HEK293 (cell line): ENCODE data around the gene F2RL3.

Experiments
- CTCF ChIA-PET: fragments of 350-600 bp; formaldehyde crosslinking; extraction: SDS; loops from one replicate; lab custom pipeline; 2021; ENCODE audit warnings: antibody characterized with exemption; lab: Yijun Ruan, JAX
- POLR2A ChIA-PET: fragments of 300-600 bp; formaldehyde crosslinking; extraction: SDS; loops from one replicate; lab custom pipeline; 2020; ENCODE audit warnings: antibody characterized with exemption, inconsistent platforms; lab: Yijun Ruan, JAX
- H3K27ac ChIP-seq: fragments of 200-500 bp; sonication (Bioruptor generic); 2 replicates; pipeline ENCODE4 v1.5.1; 2014; ENCODE audit warnings: low read depth, low read length, control low read depth, inconsistent platforms; ENCODE audit errors: extremely low read depth
- H3K36me3 ChIP-seq, 2 experiments: fragments of 200-500 bp in 1 of 2; sonication (Bioruptor generic) in 1 of 2; 1 replicate in 1 of 2; 2 replicates in 1 of 2; pipeline ENCODE4 v1.5.1; 2014 to 2017; ENCODE audit warnings: inconsistent platforms in 2 of 2, low read length in 2 of 2; ENCODE audit not compliant: control insufficient read depth in 2 of 2, insufficient read depth in 1 of 2
- H3K4me1 ChIP-seq: fragments of 200-500 bp; sonication (Bioruptor generic); 2 replicates; pipeline ENCODE4 v1.5.1; 2014; ENCODE audit warnings: mild to moderate bottlenecking, low read length, inconsistent platforms; ENCODE audit not compliant: control insufficient read depth, insufficient read depth
- H3K4me3 ChIP-seq: 2 replicates; pipeline ENCODE4 v1.5.1; 2011; ENCODE audit warnings: low read depth, mild to moderate bottlenecking, control low read depth, low read length, moderate library complexity
- H3K9me3 ChIP-seq: fragments of 200-500 bp; sonication (Bioruptor generic); 2 replicates; pipeline ENCODE4 v1.5.1; 2014; ENCODE audit warnings: low read depth, low read length, inconsistent platforms; ENCODE audit not compliant: control insufficient read depth, insufficient read depth
- GFI1B ChIP-seq: fragments of 450-650 bp; formaldehyde crosslinking; IDR thresholded peaks from 2 replicates; pipeline ENCODE4 v1.5.1; 2016; ENCODE audit warnings: missing biosample characterization, missing genetic modification characterization
- MEIS1 ChIP-seq: sonication (generic); formaldehyde crosslinking; IDR thresholded peaks from 2 replicates; pipeline ENCODE4 v1.8.1; 2022; ENCODE audit warnings: missing genetic modification reagents, mild to moderate bottlenecking, borderline replicate concordance
- ZBTB17 ChIP-seq: fragments of 450-650 bp; formaldehyde crosslinking; IDR thresholded peaks from 2 replicates; pipeline ENCODE4 v1.5.1; 2016; ENCODE audit warnings: missing biosample characterization, missing genetic modification characterization
- ZBTB21 ChIP-seq: fragments of 450-650 bp; formaldehyde crosslinking; IDR thresholded peaks from 2 replicates; pipeline ENCODE4 v1.5.1; 2017; ENCODE audit warnings: missing biosample characterization, missing genetic modification characterization
- ZNF121 ChIP-seq: fragments of 450-650 bp; formaldehyde crosslinking; IDR thresholded peaks from 2 replicates; pipeline ENCODE4 v1.5.1; 2016; ENCODE audit warnings: missing biosample characterization, missing genetic modification characterization
- ZNF175 ChIP-seq: fragments of 450-650 bp; formaldehyde crosslinking; IDR thresholded peaks from 2 replicates; pipeline ENCODE4 v1.5.1; 2016; ENCODE audit warnings: missing biosample characterization, missing genetic modification characterization
- ZNF19 ChIP-seq: fragments of 450-650 bp; formaldehyde crosslinking; IDR thresholded peaks from 2 replicates; pipeline ENCODE4; 2016; ENCODE audit warnings: missing biosample characterization, missing genetic modification characterization, low read depth
- ZNF23 ChIP-seq: fragments of 450-650 bp; formaldehyde crosslinking; IDR thresholded peaks from 2 replicates; pipeline ENCODE4 v1.5.1; 2016; ENCODE audit warnings: missing biosample characterization, missing genetic modification characterization, borderline replicate concordance
- ZNF248 ChIP-seq: fragments of 450-650 bp; formaldehyde crosslinking; IDR thresholded peaks from 2 replicates; pipeline ENCODE4 v1.5.1; 2017; ENCODE audit warnings: missing biosample characterization, missing genetic modification characterization
- ZNF274 ChIP-seq, 2 experiments: fragments of 200-500 bp in 1 of 2; fragments of 450-650 bp in 1 of 2; sonication (Bioruptor generic) in 1 of 2; formaldehyde crosslinking in 1 of 2; IDR thresholded peaks; 2 replicates each; pipeline versions ENCODE4 v1.5.1 to v1.6.1; 2014 to 2016; ENCODE audit warnings: borderline replicate concordance in 1 of 2, inconsistent platforms in 1 of 2, low read length in 1 of 2, missing biosample characterization in 1 of 2, missing genetic modification characterization in 1 of 2
- ZNF302 ChIP-seq: fragments of 450-650 bp; formaldehyde crosslinking; IDR thresholded peaks from 2 replicates; pipeline ENCODE4 v1.5.1; 2016; ENCODE audit warnings: missing biosample characterization, missing genetic modification characterization, low read depth
- ZNF350 ChIP-seq: fragments of 450-650 bp; formaldehyde crosslinking; IDR thresholded peaks from 2 replicates; pipeline ENCODE4 v1.5.0; 2017; ENCODE audit warnings: missing biosample characterization, mild to moderate bottlenecking, missing genetic modification characterization
- ZNF501 ChIP-seq: fragments of 450-650 bp; formaldehyde crosslinking; IDR thresholded peaks from 2 replicates; pipeline ENCODE4 v1.5.1; 2016; ENCODE audit warnings: missing biosample characterization, missing genetic modification characterization
- ZNF544 ChIP-seq: fragments of 450-650 bp; formaldehyde crosslinking; IDR thresholded peaks from 2 replicates; pipeline ENCODE4 v1.5.0; 2017; ENCODE audit warnings: missing biosample characterization, missing genetic modification characterization
- ZNF555 ChIP-seq: fragments of 450-650 bp; formaldehyde crosslinking; conservative IDR thresholded peaks from 2 replicates; pipeline ENCODE4 v1.5.1; 2017; ENCODE audit warnings: missing biosample characterization, mild to moderate bottlenecking, missing genetic modification characterization, inconsistent platforms
- ZNF654 ChIP-seq: fragments of 450-650 bp; formaldehyde crosslinking; IDR thresholded peaks from 2 replicates; pipeline ENCODE4 v1.5.1; 2016; ENCODE audit warnings: low read depth, missing biosample characterization, missing genetic modification characterization
- ZNF776 ChIP-seq: fragments of 450-650 bp; formaldehyde crosslinking; IDR thresholded peaks from 2 replicates; pipeline ENCODE4 v1.5.0; 2017; ENCODE audit warnings: missing biosample characterization, missing genetic modification characterization, borderline replicate concordance
- ZSCAN16 ChIP-seq: fragments of 450-650 bp; formaldehyde crosslinking; IDR thresholded peaks from 2 replicates; pipeline ENCODE4 v1.5.1; 2016; ENCODE audit warnings: missing biosample characterization, missing genetic modification characterization
- TF ChIP-seq, protein P1 (sequence below): fragments of 450-650 bp; formaldehyde crosslinking; IDR thresholded peaks from 2 replicates; pipeline ENCODE4 v1.5.1; 2016; ENCODE audit warnings: missing biosample characterization, missing genetic modification characterization
- TF ChIP-seq, protein P2 (sequence below): fragments of 450-650 bp; formaldehyde crosslinking; conservative IDR thresholded peaks from 2 replicates; pipeline ENCODE4 v1.5.1; 2016; ENCODE audit warnings: low read depth, missing biosample characterization, missing genetic modification characterization
- TF ChIP-seq, protein P3 (sequence below): fragments of 450-650 bp; formaldehyde crosslinking; IDR thresholded peaks from 2 replicates; pipeline ENCODE4 v1.5.0; 2017; ENCODE audit warnings: missing biosample characterization, missing genetic modification characterization, borderline replicate concordance
- TF ChIP-seq, protein P4 (sequence below): fragments of 450-650 bp; IDR thresholded peaks from 2 replicates; pipeline ENCODE4 v1.5.1; 2018; ENCODE audit warnings: missing biosample characterization, missing genetic modification characterization

F2RL3 gene

DNA sequence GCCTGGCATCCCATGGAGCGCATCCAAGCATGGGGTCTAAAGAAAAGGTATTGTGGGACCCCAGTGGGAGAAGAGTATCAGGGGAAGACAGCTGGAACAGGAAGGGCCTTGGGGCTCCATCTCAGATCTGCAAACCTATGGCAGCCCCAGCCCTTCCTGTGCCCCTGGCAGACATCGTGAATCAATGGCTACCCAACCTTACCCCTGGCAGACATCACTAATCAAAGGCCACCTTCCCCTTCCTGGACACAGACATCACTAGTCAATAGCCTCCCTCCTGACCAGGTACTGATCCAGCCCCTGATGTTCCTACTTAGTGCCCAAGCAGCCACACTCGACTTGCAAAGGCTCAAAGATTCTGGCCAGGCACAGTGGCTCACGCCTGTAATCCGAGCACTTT lies 15.8 kb downstream of the F2RL3 start:
- Histone ChIP-seq H3K36me3 (no peaks in the 10 kb centered on the region), H3K4me1 (no peaks in the 10 kb centered on the region), H3K4me3 (no peak overlapping the region), H3K27ac (no peak overlapping the region), H3K9me3 (no peaks in the 10 kb centered on the region)
- ChIA-PET CTCF (no interaction called here), POLR2A (no interaction called here)
- TF ChIP-seq, protein P1, sequence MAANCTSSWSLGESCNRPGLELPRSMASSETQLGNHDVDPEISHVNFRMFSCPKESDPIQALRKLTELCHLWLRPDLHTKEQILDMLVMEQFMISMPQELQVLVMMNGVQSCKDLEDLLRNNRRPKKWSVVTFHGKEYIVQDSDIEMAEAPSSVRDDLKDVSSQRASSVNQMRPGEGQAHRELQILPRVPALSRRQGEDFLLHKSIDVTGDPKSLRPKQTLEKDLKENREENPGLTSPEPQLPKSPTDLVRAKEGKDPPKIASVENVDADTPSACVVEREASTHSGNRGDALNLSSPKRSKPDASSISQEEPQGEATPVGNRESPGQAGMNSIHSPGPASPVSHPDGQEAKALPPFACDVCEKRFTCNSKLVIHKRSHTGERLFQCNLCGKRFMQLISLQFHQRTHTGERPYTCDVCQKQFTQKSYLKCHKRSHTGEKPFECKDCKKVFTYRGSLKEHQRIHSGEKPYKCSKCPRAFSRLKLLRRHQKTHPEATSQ (tag by site-specific recombination): no peak
- TF ChIP-seq GFI1B (tag by site-specific recombination): no peak
- no peak for TF ChIP-seq ZNF19 (tag by site-specific recombination)
- TF ChIP-seq, protein P2, sequence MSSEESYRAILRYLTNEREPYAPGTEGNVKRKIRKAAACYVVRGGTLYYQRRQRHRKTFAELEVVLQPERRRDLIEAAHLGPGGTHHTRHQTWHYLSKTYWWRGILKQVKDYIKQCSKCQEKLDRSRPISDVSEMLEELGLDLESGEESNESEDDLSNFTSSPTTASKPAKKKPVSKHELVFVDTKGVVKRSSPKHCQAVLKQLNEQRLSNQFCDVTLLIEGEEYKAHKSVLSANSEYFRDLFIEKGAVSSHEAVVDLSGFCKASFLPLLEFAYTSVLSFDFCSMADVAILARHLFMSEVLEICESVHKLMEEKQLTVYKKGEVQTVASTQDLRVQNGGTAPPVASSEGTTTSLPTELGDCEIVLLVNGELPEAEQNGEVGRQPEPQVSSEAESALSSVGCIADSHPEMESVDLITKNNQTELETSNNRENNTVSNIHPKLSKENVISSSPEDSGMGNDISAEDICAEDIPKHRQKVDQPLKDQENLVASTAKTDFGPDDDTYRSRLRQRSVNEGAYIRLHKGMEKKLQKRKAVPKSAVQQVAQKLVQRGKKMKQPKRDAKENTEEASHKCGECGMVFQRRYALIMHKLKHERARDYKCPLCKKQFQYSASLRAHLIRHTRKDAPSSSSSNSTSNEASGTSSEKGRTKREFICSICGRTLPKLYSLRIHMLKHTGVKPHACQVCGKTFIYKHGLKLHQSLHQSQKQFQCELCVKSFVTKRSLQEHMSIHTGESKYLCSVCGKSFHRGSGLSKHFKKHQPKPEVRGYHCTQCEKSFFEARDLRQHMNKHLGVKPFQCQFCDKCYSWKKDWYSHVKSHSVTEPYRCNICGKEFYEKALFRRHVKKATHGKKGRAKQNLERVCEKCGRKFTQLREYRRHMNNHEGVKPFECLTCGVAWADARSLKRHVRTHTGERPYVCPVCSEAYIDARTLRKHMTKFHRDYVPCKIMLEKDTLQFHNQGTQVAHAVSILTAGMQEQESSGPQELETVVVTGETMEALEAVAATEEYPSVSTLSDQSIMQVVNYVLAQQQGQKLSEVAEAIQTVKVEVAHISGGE (tag by site-specific recombination): no peak
- TF ChIP-seq ZNF175 (tag by site-specific recombination): no peak
- peak; percentile 95 for TF ChIP-seq ZBTB17
- no peak for TF ChIP-seq ZSCAN16 (tag by site-specific recombination)
- TF ChIP-seq MEIS1 (CRISPR knock-in tag): no peak
- peak; percentile 93; the same call in 1 of the 2 replicates for TF ChIP-seq ZNF23
- TF ChIP-seq, all 188 proteins: peak for 2

DNA sequence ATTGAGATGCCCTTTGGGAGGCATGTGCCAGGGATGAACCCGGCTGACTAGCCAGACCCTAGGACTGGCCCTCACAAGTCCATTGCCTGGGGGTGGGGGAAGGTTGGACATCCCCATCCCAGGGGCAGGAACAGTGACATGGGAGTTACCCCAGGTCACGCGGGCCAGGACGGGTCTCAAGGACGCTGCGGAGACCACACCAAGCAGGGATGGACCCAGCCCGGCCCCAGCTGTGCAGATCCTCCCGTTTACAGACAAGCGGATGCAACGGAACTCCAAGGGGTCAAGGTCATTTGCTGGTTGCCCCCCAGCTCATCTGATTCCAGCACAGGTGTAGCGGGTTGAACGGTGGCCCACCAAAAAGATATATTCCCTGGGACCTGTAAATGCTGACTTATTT lies 20.0 kb downstream of the F2RL3 start:
- no peak for TF ChIP-seq ZNF501
- TF ChIP-seq ZNF654 (tag by site-specific recombination): no peak
- no peak for TF ChIP-seq ZNF350 (tag by site-specific recombination)
- TF ChIP-seq, protein P3, sequence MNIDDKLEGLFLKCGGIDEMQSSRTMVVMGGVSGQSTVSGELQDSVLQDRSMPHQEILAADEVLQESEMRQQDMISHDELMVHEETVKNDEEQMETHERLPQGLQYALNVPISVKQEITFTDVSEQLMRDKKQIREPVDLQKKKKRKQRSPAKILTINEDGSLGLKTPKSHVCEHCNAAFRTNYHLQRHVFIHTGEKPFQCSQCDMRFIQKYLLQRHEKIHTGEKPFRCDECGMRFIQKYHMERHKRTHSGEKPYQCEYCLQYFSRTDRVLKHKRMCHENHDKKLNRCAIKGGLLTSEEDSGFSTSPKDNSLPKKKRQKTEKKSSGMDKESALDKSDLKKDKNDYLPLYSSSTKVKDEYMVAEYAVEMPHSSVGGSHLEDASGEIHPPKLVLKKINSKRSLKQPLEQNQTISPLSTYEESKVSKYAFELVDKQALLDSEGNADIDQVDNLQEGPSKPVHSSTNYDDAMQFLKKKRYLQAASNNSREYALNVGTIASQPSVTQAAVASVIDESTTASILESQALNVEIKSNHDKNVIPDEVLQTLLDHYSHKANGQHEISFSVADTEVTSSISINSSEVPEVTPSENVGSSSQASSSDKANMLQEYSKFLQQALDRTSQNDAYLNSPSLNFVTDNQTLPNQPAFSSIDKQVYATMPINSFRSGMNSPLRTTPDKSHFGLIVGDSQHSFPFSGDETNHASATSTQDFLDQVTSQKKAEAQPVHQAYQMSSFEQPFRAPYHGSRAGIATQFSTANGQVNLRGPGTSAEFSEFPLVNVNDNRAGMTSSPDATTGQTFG (tag by site-specific recombination): no peak
- TF ChIP-seq ZNF555: no peak
- no peak for TF ChIP-seq GFI1B (tag by site-specific recombination)
- no peak for TF ChIP-seq ZNF248 (tag by site-specific recombination)
- TF ChIP-seq, protein P4, sequence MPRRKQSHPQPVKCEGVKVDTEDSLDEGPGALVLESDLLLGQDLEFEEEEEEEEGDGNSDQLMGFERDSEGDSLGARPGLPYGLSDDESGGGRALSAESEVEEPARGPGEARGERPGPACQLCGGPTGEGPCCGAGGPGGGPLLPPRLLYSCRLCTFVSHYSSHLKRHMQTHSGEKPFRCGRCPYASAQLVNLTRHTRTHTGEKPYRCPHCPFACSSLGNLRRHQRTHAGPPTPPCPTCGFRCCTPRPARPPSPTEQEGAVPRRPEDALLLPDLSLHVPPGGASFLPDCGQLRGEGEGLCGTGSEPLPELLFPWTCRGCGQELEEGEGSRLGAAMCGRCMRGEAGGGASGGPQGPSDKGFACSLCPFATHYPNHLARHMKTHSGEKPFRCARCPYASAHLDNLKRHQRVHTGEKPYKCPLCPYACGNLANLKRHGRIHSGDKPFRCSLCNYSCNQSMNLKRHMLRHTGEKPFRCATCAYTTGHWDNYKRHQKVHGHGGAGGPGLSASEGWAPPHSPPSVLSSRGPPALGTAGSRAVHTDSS (tag by site-specific recombination): no peak
- TF ChIP-seq ZNF274 (IDR thresholded peaks at IDR 0.05; ENCODE audit: low read length): no peak
- TF ChIP-seq ZNF274 (tag by site-specific recombination; IDR thresholded peaks at IDR 0.05; ENCODE audit: borderline replicate concordance): no peak
- TF ChIP-seq ZBTB21 (tag by site-specific recombination): no peak
- TF ChIP-seq ZNF776: no peak
- no peak for TF ChIP-seq ZNF121 (tag by site-specific recombination)
- TF ChIP-seq ZNF302: no peak
- no peak for TF ChIP-seq ZNF544
- H3K4me3 ChIP-seq: no peak overlapping the region
- no peak overlapping the region for H3K27ac ChIP-seq
- H3K9me3 ChIP-seq: no peaks in the 10 kb centered on the region
- H3K4me1 ChIP-seq: no peaks in the 10 kb centered on the region
- H3K36me3 ChIP-seq: no peaks in the 10 kb centered on the region
- CTCF ChIA-PET: no interaction called here
- POLR2A ChIA-PET: no interaction called here
